ENCODE measurements around the gene SNPH.

DNA sequence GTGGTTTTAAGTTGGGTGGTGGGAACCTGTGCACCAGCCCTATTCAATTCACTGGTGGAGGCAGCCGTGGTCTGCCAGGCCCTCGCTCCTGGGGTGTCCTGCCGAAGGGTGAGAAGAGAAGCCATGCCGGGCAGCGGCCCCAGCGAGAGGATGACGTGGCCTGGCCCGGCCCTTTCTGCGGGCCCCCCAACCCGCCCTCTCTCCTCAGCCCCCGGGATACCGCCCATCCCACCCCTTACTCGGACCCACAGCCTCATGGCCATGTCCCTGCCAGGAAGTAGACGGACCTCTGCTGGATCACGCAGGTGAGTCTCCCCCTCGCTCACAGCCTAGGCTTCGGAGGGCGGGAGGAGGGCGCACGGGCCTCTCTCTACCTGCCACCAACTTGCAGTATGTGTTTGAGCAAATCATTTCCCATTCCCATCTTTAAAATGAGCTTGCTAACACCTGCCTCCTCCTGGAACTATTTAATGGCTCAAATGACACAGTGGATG lies 30.1 kb downstream of the SNPH start:
- TF ChIP-seq, protein P1, sequence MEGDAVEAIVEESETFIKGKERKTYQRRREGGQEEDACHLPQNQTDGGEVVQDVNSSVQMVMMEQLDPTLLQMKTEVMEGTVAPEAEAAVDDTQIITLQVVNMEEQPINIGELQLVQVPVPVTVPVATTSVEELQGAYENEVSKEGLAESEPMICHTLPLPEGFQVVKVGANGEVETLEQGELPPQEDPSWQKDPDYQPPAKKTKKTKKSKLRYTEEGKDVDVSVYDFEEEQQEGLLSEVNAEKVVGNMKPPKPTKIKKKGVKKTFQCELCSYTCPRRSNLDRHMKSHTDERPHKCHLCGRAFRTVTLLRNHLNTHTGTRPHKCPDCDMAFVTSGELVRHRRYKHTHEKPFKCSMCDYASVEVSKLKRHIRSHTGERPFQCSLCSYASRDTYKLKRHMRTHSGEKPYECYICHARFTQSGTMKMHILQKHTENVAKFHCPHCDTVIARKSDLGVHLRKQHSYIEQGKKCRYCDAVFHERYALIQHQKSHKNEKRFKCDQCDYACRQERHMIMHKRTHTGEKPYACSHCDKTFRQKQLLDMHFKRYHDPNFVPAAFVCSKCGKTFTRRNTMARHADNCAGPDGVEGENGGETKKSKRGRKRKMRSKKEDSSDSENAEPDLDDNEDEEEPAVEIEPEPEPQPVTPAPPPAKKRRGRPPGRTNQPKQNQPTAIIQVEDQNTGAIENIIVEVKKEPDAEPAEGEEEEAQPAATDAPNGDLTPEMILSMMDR (IDR thresholded peaks at IDR 0.05), result no peak
- TF ChIP-seq POLR2A (IDR thresholded peaks at IDR 0.05), result no peak

Measured in Peyer's patch (tissue), 4 donors.